Muscle of back (tissue), 11 donors: ENCODE data around the gene NCKAP5. TPM values are rescaled to one million over a fixed set of nuclear protein-coding genes. Genes with fewer than 3 reads are reported as not detected.

Experiments used
- DNase-seq, 3 donors: peaks; one replicate each; pipeline versions ENCODE4 v3.0.0 to v3.0.0-alpha.2; 2013
- polyA plus RNA-seq, 10 donors: library from polyadenylated mRNA; unstranded; fragments of 120-200 nt; gene quantifications; one replicate each; pipeline ENCODE4 v1.2.1, GENCODE V29; 2013; ENCODE audit not compliant: insufficient read length in 10 of 10

The NCKAP5 gene
- polyA plus RNA-seq, 10 donors = 3.3 to 8.8 (median 6.7) TPM

- DNase-seq = no peak
These were observed 226.7 kb downstream of the NCKAP5 start for GRCh38 chr2:133341575-133341974.

- DNase-seq = no peak
These were observed 230.0 kb downstream of the NCKAP5 start for GRCh38 chr2:133338224-133338623.

- no peak for DNase-seq
These were observed 233.3 kb downstream of the NCKAP5 start for GRCh38 chr2:133334923-133335322.

GRCh38 chr2:133333181-133333580, 235.1 kb downstream of the NCKAP5 start:
- DNase-seq = no peak

GRCh38 chr2:133331436-133331835, 236.8 kb downstream of the NCKAP5 start:
- no peak for DNase-seq

DNA sequence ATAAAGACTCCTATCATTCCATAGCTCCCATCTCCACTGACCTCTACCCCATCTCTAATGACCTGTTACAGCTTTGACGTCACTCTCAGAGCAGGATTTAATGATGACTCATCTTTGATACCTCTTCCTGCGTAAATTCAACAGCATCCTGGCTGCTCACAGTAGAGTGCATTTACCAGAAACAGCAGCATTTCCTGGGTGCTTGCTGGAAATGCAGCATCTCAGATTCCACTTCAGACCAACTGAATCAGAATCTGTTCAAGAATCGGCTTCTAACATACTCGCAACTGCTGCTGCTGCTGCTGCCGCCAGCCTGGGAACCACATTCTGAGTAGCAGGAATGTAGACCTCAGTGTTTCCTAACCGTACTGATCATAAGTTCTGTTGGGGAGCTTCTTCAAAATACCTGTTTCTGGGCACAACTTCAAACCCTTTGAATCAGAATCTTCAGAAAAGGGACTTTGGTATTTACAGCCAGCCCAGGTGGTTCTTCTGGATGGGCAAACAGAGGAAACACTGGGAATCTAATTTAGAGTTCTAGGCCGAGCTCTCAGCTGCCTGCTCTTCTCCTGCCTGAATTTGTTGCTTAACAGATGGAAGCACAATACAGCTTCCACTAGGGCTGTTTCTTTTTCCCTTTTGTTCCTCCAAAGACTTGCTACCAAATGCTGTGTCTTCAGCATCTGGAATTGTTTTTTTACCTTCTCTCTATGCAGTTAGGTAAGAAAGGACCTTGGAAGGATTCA, 241.4 kb downstream of the NCKAP5 start:
- no peak for DNase-seq

GRCh38 chr2:133324150-133324561, 244.1 kb downstream of the NCKAP5 start:
- DNase-seq = peak in 2 of 3 donors; percentile 26 to 49

- no peak for DNase-seq
These were observed 245.4 kb downstream of the NCKAP5 start for GRCh38 chr2:133322909-133323308.

DNA sequence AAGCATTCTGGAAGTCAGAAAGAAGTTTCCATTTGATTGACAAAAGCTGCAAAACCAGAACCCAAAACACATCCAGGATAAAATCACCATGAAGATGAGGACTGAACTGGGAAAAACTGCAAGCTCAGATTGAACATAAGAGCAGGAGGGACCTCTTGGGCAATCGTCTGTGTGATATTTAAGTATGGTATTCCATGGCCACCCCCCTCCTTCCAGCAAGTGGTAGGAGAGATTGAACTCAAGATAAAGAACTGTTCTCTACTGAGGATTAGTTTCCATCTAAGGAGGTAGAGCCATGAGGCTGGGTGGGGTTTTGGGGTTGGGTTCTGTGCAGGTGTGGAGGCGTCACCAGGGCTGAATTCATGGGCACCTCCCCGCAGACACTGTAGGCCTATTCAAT, 251.1 kb downstream of the NCKAP5 start:
- DNase-seq = no peak

GRCh38 chr2:133316557-133316956, 251.7 kb downstream of the NCKAP5 start:
- no peak for DNase-seq

GRCh38 chr2:133315280-133315679, 253.0 kb downstream of the NCKAP5 start:
- no peak for DNase-seq

- DNase-seq = no peak
These were observed 253.5 kb downstream of the NCKAP5 start for GRCh38 chr2:133314795-133315194.

- DNase-seq = peak in 1 of 3 donors; percentile 38
These were observed 256.1 kb downstream of the NCKAP5 start for GRCh38 chr2:133312038-133312729.

DNA sequence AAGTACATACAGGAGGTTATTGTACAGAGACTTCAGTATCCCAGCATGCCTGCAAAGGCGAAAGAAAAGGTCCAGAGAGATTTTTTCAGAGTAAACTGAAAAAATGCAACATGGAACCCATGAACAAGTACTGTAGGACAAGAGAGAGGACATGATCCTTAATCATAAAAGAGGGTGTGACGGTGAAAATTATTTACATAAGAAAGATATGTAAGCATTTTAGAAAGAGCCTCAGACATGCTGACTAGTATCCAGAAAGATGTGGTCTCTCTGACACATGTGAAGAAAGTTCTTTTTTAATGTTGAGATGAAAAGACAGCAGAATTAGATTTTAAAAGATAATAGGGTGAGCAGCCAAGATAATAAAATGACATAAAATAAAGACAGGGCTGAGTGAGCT, 262.0 kb downstream of the NCKAP5 start:
- DNase-seq = no peak

DNA sequence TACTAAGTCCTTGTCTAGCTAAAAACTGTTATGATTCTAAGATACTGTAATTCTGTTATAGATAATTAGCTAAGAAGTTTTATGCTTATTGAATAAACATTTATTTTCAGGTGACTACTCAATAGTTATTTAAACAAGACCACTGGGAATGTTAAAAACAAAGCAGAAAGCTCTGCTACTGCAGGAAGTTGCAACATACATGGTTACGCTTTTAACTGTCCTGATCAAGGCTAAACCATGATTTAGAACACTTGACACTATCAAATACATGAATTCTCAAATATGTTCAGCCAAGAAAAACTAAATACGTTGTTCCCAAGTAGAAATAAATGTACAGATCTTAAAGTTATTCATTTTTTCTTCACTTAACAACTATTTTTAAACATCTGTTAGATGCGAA, 263.9 kb downstream of the NCKAP5 start:
- no peak for DNase-seq

DNA sequence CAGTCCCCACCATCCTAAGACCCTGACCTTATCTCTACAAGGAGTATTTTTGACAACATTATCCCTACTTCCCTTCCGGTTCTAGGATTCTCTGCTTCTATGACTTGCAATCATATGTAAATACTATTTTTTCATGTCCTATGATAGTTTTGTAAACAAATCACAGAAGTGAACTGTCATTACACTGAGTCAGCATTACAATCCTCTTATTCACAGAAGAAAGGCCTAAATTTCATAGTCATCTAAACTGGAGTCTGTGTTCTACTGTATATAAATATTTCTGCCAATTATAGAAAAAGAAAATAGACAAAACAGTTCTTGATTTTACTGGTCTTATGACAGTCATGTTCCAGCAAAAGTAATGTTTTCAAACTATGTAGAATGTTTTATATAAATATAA, 265.1 kb downstream of the NCKAP5 start:
- no peak for DNase-seq

DNA sequence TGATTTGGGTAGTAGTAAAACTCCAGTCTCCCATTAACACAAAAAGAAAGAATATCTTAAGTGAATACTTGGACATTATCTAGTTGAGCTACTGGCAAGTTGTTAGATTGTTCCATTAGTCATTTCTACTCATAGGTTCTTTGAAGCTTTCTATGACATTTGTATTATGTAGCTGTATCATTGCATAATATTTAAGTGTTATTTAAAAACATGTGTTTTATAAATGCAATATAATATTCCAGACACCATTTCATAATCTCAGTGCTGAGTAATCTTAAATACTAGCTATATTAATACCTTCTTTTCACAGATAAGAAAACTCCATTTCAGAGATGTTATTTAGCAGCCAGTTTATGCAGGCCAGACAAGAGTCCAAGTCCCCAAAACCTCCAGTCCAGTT, 271.9 kb downstream of the NCKAP5 start:
- no peak for DNase-seq

- DNase-seq = no peak
These were observed 274.5 kb downstream of the NCKAP5 start for GRCh38 chr2:133293544-133294353.

GRCh38 chr2:133292259-133292658, 276.0 kb downstream of the NCKAP5 start:
- no peak for DNase-seq

DNA sequence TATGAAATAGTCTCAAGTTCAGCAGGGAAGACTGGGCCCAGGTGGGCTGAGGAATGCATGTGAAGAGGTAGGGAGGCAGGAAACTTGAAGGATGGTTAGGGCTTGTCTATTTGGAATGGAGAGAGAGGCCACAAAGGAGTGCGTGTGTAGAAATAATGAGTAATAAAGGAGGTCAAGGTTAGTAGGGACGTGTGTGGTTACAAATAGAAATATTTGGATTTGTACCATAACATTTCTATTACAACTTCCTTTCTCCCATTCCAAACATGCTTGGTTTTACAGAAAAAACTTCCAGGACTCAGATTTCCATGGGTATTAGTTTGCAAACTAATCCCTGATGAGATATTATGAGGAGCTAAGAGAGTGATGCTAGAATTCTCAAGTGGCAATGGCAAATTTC, 280.6 kb downstream of the NCKAP5 start:
- DNase-seq = no peak

DNA sequence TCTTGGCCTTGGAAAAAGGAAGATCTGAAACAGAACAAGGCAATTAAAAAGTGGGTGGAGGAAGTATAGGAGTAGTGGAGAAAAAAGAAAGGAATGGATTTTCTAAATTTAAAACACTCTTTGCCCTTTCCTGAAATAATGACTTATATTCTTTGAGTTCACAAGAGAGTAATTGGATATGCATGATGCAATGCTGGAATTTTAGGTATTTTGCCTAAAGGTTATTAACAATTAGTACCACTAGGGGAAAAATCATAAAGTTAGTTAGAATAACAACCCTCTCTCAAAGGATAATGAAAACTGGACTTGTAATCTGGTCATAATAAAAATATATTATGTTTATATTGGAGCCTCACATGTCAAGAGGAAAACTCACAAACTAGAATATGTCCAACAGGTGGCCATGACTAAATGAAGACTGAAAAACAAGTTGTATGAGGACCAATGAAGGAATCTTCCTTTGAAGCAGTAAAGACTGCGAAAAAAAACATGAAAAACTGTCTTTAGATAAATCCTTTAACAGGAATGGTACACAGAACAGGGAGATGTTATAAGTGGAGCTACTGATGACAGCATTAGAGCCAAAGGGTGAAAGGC, 281.8 kb downstream of the NCKAP5 start:
- no peak for DNase-seq

GRCh38 chr2:133273031-133273430, 295.2 kb downstream of the NCKAP5 start:
- no peak for DNase-seq
